Measurements from ENCODE around the gene KCNIP4. TPM values are rescaled to one million over a fixed set of nuclear protein-coding genes. Genes with fewer than 3 reads are reported as not detected.

KCNIP4 gene
- polyA plus RNA-seq, 2 donors: 0.12 TPM; not detected in 1

- Histone ChIP-seq H3K4me1 (ENCODE audit: control insufficient read depth in 2 of 2, insufficient read depth in 2 of 2, low read length in 1 of 2) (no peaks in the 10 kb centered on the region), H3K27ac (ENCODE audit: low read depth in 2 of 2, low read length in 1 of 2) (no peak overlapping the region), H3K9me3 (ENCODE audit: control insufficient read depth in 2 of 2, insufficient read depth in 1 of 2, low read depth in 1 of 2, low read length in 1 of 2) (no peaks in the 10 kb centered on the region), H3K27me3 (ENCODE audit: control insufficient read depth in 1 of 2, insufficient read depth in 2 of 2, low read length in 2 of 2) (no peaks in the 10 kb centered on the region), H3K4me3 (ENCODE audit: low read depth in 1 of 2, low read length in 2 of 2) (no peak overlapping the region), H3K36me3 (ENCODE audit: control insufficient read depth in 2 of 2, insufficient read depth in 2 of 2, low read length in 1 of 2) (no peaks in the 10 kb centered on the region)
- 82 to 87% methylated on average over 4 of the region's 4 CpGs for WGBS, 2 donors
Measured at GRCh38 chr4:21507439-21507838, 441.1 kb downstream of the KCNIP4 start.

GRCh38 chr4:21490682-21491081 lies 457.9 kb downstream of the KCNIP4 start:
- Histone ChIP-seq H3K4me3 (ENCODE audit: low read depth in 1 of 2, low read length in 2 of 2) (no peak overlapping the region), H3K36me3 (ENCODE audit: control insufficient read depth in 2 of 2, insufficient read depth in 2 of 2, low read length in 1 of 2) (no peaks in the 10 kb centered on the region), H3K9me3 (ENCODE audit: control insufficient read depth in 2 of 2, insufficient read depth in 1 of 2, low read depth in 1 of 2, low read length in 1 of 2) (no peaks in the 10 kb centered on the region), H3K4me1 (ENCODE audit: control insufficient read depth in 2 of 2, insufficient read depth in 2 of 2, low read length in 1 of 2) (no peaks in the 10 kb centered on the region), H3K27ac (ENCODE audit: low read depth in 2 of 2, low read length in 1 of 2) (no peak overlapping the region), H3K27me3 (ENCODE audit: control insufficient read depth in 1 of 2, insufficient read depth in 2 of 2, low read length in 2 of 2) (no peaks in the 10 kb centered on the region)
- WGBS, 2 donors: 57 to 67% methylated on average over 1 of the region's 1 CpG

GRCh38 chr4:21476757-21477156 lies 471.8 kb downstream of the KCNIP4 start:
- Histone ChIP-seq H3K4me3 (ENCODE audit: low read depth in 1 of 2, low read length in 2 of 2) (no peak overlapping the region), H3K4me1 (ENCODE audit: control insufficient read depth in 2 of 2, insufficient read depth in 2 of 2, low read length in 1 of 2) (no peaks in the 10 kb centered on the region), H3K36me3 (ENCODE audit: control insufficient read depth in 2 of 2, insufficient read depth in 2 of 2, low read length in 1 of 2) (no peaks in the 10 kb centered on the region), H3K9me3 (ENCODE audit: control insufficient read depth in 2 of 2, insufficient read depth in 1 of 2, low read depth in 1 of 2, low read length in 1 of 2) (no peaks in the 10 kb centered on the region), H3K27me3 (ENCODE audit: control insufficient read depth in 1 of 2, insufficient read depth in 2 of 2, low read length in 2 of 2) (no peaks in the 10 kb centered on the region), H3K27ac (ENCODE audit: low read depth in 2 of 2, low read length in 1 of 2) (no peak overlapping the region)
- WGBS, 2 donors: 14 to 24% methylated on average over 3 of the region's 3 CpGs

- Histone ChIP-seq H3K9me3 (ENCODE audit: control insufficient read depth in 2 of 2, insufficient read depth in 1 of 2, low read depth in 1 of 2, low read length in 1 of 2) (no peaks in the 10 kb centered on the region), H3K4me1 (ENCODE audit: control insufficient read depth in 2 of 2, insufficient read depth in 2 of 2, low read length in 1 of 2) (no peaks in the 10 kb centered on the region), H3K27ac (ENCODE audit: low read depth in 2 of 2, low read length in 1 of 2) (no peak overlapping the region), H3K36me3 (ENCODE audit: control insufficient read depth in 2 of 2, insufficient read depth in 2 of 2, low read length in 1 of 2) (no peaks in the 10 kb centered on the region), H3K4me3 (ENCODE audit: low read depth in 1 of 2, low read length in 2 of 2) (no peak overlapping the region), H3K27me3 (ENCODE audit: control insufficient read depth in 1 of 2, insufficient read depth in 2 of 2, low read length in 2 of 2) (no peaks in the 10 kb centered on the region)
- WGBS, 2 donors: 42 to 65% methylated on average over 3 of the region's 3 CpGs
Measured at GRCh38 chr4:21474195-21474594, 474.4 kb downstream of the KCNIP4 start.

GRCh38 chr4:21470535-21470934 lies 478.0 kb downstream of the KCNIP4 start:
- 8 to 20% methylated on average over 1 of the region's 1 CpG for WGBS, 2 donors
- H3K27me3 ChIP-seq (ENCODE audit: control insufficient read depth in 1 of 2, insufficient read depth in 2 of 2, low read length in 2 of 2): no peaks in the 10 kb centered on the region
- no peaks in the 10 kb centered on the region for H3K4me1 ChIP-seq (ENCODE audit: control insufficient read depth in 2 of 2, insufficient read depth in 2 of 2, low read length in 1 of 2)
- no peak overlapping the region for H3K4me3 ChIP-seq (ENCODE audit: low read depth in 1 of 2, low read length in 2 of 2)
- H3K27ac ChIP-seq (ENCODE audit: low read depth in 2 of 2, low read length in 1 of 2): no peak overlapping the region
- no peaks in the 10 kb centered on the region for H3K36me3 ChIP-seq (ENCODE audit: control insufficient read depth in 2 of 2, insufficient read depth in 2 of 2, low read length in 1 of 2)
- H3K9me3 ChIP-seq (ENCODE audit: control insufficient read depth in 2 of 2, insufficient read depth in 1 of 2, low read depth in 1 of 2, low read length in 1 of 2): no peaks in the 10 kb centered on the region

GRCh38 chr4:21469438-21470300 lies 478.9 kb downstream of the KCNIP4 start:
- Histone ChIP-seq H3K9me3 (ENCODE audit: control insufficient read depth in 2 of 2, insufficient read depth in 1 of 2, low read depth in 1 of 2, low read length in 1 of 2) (no peaks in the 10 kb centered on the region), H3K36me3 (ENCODE audit: control insufficient read depth in 2 of 2, insufficient read depth in 2 of 2, low read length in 1 of 2) (no peaks in the 10 kb centered on the region), H3K27me3 (ENCODE audit: control insufficient read depth in 1 of 2, insufficient read depth in 2 of 2, low read length in 2 of 2) (no peaks in the 10 kb centered on the region), H3K4me3 (ENCODE audit: low read depth in 1 of 2, low read length in 2 of 2) (no peak overlapping the region), H3K4me1 (ENCODE audit: control insufficient read depth in 2 of 2, insufficient read depth in 2 of 2, low read length in 1 of 2) (no peaks in the 10 kb centered on the region), H3K27ac (ENCODE audit: low read depth in 2 of 2, low read length in 1 of 2) (no peak overlapping the region)
- 39 to 45% methylated on average over 9 of the region's 9 CpGs for WGBS, 2 donors

GRCh38 chr4:21467551-21467950 lies 481.0 kb downstream of the KCNIP4 start:
- Histone ChIP-seq H3K27ac (ENCODE audit: low read depth in 2 of 2, low read length in 1 of 2) (no peak overlapping the region), H3K9me3 (ENCODE audit: control insufficient read depth in 2 of 2, insufficient read depth in 1 of 2, low read depth in 1 of 2, low read length in 1 of 2) (no peaks in the 10 kb centered on the region), H3K27me3 (ENCODE audit: control insufficient read depth in 1 of 2, insufficient read depth in 2 of 2, low read length in 2 of 2) (no peaks in the 10 kb centered on the region), H3K36me3 (ENCODE audit: control insufficient read depth in 2 of 2, insufficient read depth in 2 of 2, low read length in 1 of 2) (no peaks in the 10 kb centered on the region), H3K4me1 (ENCODE audit: control insufficient read depth in 2 of 2, insufficient read depth in 2 of 2, low read length in 1 of 2) (no peaks in the 10 kb centered on the region), H3K4me3 (ENCODE audit: low read depth in 1 of 2, low read length in 2 of 2) (no peak overlapping the region)
- WGBS, 2 donors: 76 to 79% methylated on average over 4 of the region's 4 CpGs

- Histone ChIP-seq H3K27me3 (ENCODE audit: control insufficient read depth in 1 of 2, insufficient read depth in 2 of 2, low read length in 2 of 2) (no peaks in the 10 kb centered on the region), H3K9me3 (ENCODE audit: control insufficient read depth in 2 of 2, insufficient read depth in 1 of 2, low read depth in 1 of 2, low read length in 1 of 2) (no peaks in the 10 kb centered on the region), H3K27ac (ENCODE audit: low read depth in 2 of 2, low read length in 1 of 2) (no peak overlapping the region), H3K4me3 (ENCODE audit: low read depth in 1 of 2, low read length in 2 of 2) (no peak overlapping the region), H3K4me1 (ENCODE audit: control insufficient read depth in 2 of 2, insufficient read depth in 2 of 2, low read length in 1 of 2) (no peaks in the 10 kb centered on the region), H3K36me3 (ENCODE audit: control insufficient read depth in 2 of 2, insufficient read depth in 2 of 2, low read length in 1 of 2) (no peaks in the 10 kb centered on the region)
- 49 to 59% methylated on average over 6 of the region's 6 CpGs for WGBS, 2 donors
Measured at GRCh38 chr4:21457086-21457840, 491.3 kb downstream of the KCNIP4 start.

- Histone ChIP-seq H3K4me3 (ENCODE audit: low read depth in 1 of 2, low read length in 2 of 2) (no peak overlapping the region), H3K27ac (ENCODE audit: low read depth in 2 of 2, low read length in 1 of 2) (no peak overlapping the region), H3K36me3 (ENCODE audit: control insufficient read depth in 2 of 2, insufficient read depth in 2 of 2, low read length in 1 of 2) (no peaks in the 10 kb centered on the region), H3K9me3 (ENCODE audit: control insufficient read depth in 2 of 2, insufficient read depth in 1 of 2, low read depth in 1 of 2, low read length in 1 of 2) (no peaks in the 10 kb centered on the region), H3K27me3 (ENCODE audit: control insufficient read depth in 1 of 2, insufficient read depth in 2 of 2, low read length in 2 of 2) (no peaks in the 10 kb centered on the region), H3K4me1 (ENCODE audit: control insufficient read depth in 2 of 2, insufficient read depth in 2 of 2, low read length in 1 of 2) (no peaks in the 10 kb centered on the region)
- WGBS, 2 donors: 55 to 60% methylated on average over 1 of the region's 1 CpG
Measured at GRCh38 chr4:21454831-21455230, 493.7 kb downstream of the KCNIP4 start.
